ENCODE data around the gene TBX20. TPM values are rescaled to one million over a fixed set of nuclear protein-coding genes. Genes with fewer than 3 reads are reported as not detected.
"Not testable (repeated sequence)": the region's sequence is repeated elsewhere in the genome, so short reads cannot be mapped to it uniquely, and the experiment has no call there.

Gene TBX20
- total RNA-seq, 1 donor, result not detected

- peak in 1 of 3 donors; percentile 31 for DNase-seq (ENCODE audit: low read depth in 2 of 3, low spot score in 2 of 3)
Measured at GRCh38 chr7:35172131-35172530, 81.8 kb downstream of the TBX20 start.

- DNase-seq (ENCODE audit: low read depth in 2 of 3, low spot score in 2 of 3), result not testable (repeated sequence)
Measured at GRCh38 chr7:35167658-35168057, 86.2 kb downstream of the TBX20 start.

DNA sequence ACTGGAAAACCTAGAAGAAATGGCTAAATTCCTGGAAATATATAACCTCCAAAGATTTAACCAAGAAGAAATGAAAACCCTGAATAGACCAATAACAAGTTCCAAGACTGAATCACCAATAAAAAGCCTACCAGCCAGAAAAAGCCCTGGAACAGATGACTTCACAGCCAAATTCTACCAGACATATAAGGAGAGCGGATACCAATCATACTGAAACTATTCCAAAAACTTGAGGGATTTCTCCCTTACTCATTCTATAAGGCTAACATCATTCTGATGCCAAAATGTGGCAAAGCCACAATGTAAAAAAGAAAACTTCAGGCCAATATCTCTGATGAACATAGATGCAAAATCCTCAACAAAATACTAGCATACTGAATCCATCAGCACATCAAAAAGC lies 86.7 kb downstream of the TBX20 start:
- DNase-seq (ENCODE audit: low read depth in 2 of 3, low spot score in 2 of 3), result not testable (repeated sequence)

GRCh38 chr7:35161059-35161740 lies 92.7 kb downstream of the TBX20 start:
- DNase-seq (ENCODE audit: low read depth in 2 of 3, low spot score in 2 of 3), result not testable (repeated sequence)

Other genes starting within 250 kb of the TBX20 start
- 7.8 TPM for gene DPY19L1, start 216.6 kb downstream of the TBX20 start, total RNA-seq

Measured in hematopoietic multipotent progenitor cell (in vitro differentiated cells).